Esophagus muscularis mucosa (tissue), 4 donors: ENCODE measurements around the gene NPVF. TPM values are rescaled to one million over a fixed set of nuclear protein-coding genes. Genes with fewer than 3 reads are reported as not detected.

ENCODE experiments used
- DNase-seq: peaks from one replicate; pipeline ENCODE4 v3.0.0-alpha.2; 2017; ENCODE audit errors: extremely low spot score
- H3K27ac ChIP-seq, 4 donors: fragments of 200-600 bp; sonication (generic); replicated peaks in 1 of 4; 1 replicate in 3 of 4; 2 replicates in 1 of 4; pipeline ENCODE4 v1.5.1; 2016 to 2019; ENCODE audit warnings: mild to moderate bottlenecking in 1 of 4
- H3K27me3 ChIP-seq, 4 donors: fragments of 200-600 bp; sonication (generic); one replicate each; pipeline versions ENCODE4 v1.5.1 to v1.6.0; 2016 to 2019
- H3K36me3 ChIP-seq, 4 donors: fragments of 200-600 bp; sonication (generic); one replicate each; pipeline ENCODE4 v1.5.1; 2016 to 2019
- H3K4me1 ChIP-seq, 4 donors: fragments of 200-600 bp; sonication (generic); one replicate each; pipeline ENCODE4 v1.5.1; 2016 to 2019
- H3K4me3 ChIP-seq, 4 donors: fragments of 200-600 bp; sonication (generic); 1 replicate in 2 of 4; 2 replicates in 2 of 4; pipeline ENCODE4 v1.5.1; 2016 to 2019; ENCODE audit warnings: mild to moderate bottlenecking in 4 of 4, moderate library complexity in 1 of 4
- H3K9me3 ChIP-seq, 4 donors: fragments of 200-600 bp; sonication (generic); 1 replicate in 3 of 4; 2 replicates in 1 of 4; pipeline ENCODE4 v1.5.1; 2016 to 2019
- EP300 ChIP-seq: sonication (generic); formaldehyde crosslinking; IDR thresholded peaks from one replicate; pipeline ENCODE4 v1.6.1; 2017; ENCODE audit warnings: antibody characterized with exemption
- POLR2A ChIP-seq: fragments of 450-650 bp; IDR thresholded peaks from one replicate; pipeline ENCODE4 v1.6.1; 2017; ENCODE audit warnings: antibody characterized with exemption, moderate library complexity, mild to moderate bottlenecking, low read depth
- POLR2AphosphoS5 ChIP-seq, 2 donors: sonication (generic); formaldehyde crosslinking; IDR thresholded peaks; one replicate each; pipeline ENCODE4 v1.6.1; 2017; ENCODE audit warnings: antibody characterized with exemption in 2 of 2
- WGBS: methylation state at CpG from one replicate; pipeline ENCODE4 v1.1.5; 2018; 5-methylcytosine and 5-hydroxymethylcytosine counted together
- intact Hi-C: fragments of 100-400 bp; cut with DNase I; formaldehyde crosslinking; loops from one replicate; pipeline ENCODE4 v1.15.1; 2023
- total RNA-seq, 4 donors: library from RNA; depleted of rRNA; stranded (reverse); fragments of >200 nt; gene quantifications; one replicate each; pipeline versions ENCODE4 v1.1.0 to v1.2.1, GENCODE V29; 2016
- TF ChIP-seq, protein P1 (sequence below), 3 experiments: fragments of 200-600 bp in 2 of 3; fragments of 450-650 bp in 1 of 3; sonication (generic) in 2 of 3; IDR thresholded peaks; one replicate each; pipeline ENCODE4 v1.5.1; 2017 to 2019; ENCODE audit warnings: antibody characterized with exemption in 3 of 3, mild to moderate bottlenecking in 2 of 3, moderate library complexity in 1 of 3

NPVF gene
- not detected for total RNA-seq

GRCh38 chr7:25228386-25228785, at the start of gene NPVF:
NPVF (minus strand) TSS chr7:25228486; CDS start chr7:25228439, 47 bp downstream.
- Histone ChIP-seq H3K4me1 (no peaks in the 10 kb centered on the region), H3K36me3 (no peaks in the 10 kb centered on the region), H3K27me3 (no peaks in the 10 kb centered on the region), H3K4me3 (no peak within 1 kb of the TSS), H3K27ac (no peak within 1 kb of the TSS), H3K9me3 (no peaks in the 10 kb centered on the region)
- 64% methylated on average over 1 of the region's 1 CpG for WGBS
- no peak for DNase-seq
- intact Hi-C loops, result no loop called here
- TF ChIP-seq POLR2A (no peak), POLR2AphosphoS5 (IDR thresholded peaks at IDR 0.05) (no peak), EP300 (no peak)
- TF ChIP-seq, protein P1, sequence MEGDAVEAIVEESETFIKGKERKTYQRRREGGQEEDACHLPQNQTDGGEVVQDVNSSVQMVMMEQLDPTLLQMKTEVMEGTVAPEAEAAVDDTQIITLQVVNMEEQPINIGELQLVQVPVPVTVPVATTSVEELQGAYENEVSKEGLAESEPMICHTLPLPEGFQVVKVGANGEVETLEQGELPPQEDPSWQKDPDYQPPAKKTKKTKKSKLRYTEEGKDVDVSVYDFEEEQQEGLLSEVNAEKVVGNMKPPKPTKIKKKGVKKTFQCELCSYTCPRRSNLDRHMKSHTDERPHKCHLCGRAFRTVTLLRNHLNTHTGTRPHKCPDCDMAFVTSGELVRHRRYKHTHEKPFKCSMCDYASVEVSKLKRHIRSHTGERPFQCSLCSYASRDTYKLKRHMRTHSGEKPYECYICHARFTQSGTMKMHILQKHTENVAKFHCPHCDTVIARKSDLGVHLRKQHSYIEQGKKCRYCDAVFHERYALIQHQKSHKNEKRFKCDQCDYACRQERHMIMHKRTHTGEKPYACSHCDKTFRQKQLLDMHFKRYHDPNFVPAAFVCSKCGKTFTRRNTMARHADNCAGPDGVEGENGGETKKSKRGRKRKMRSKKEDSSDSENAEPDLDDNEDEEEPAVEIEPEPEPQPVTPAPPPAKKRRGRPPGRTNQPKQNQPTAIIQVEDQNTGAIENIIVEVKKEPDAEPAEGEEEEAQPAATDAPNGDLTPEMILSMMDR (IDR thresholded peaks at IDR 0.05), result no peak

DNA sequence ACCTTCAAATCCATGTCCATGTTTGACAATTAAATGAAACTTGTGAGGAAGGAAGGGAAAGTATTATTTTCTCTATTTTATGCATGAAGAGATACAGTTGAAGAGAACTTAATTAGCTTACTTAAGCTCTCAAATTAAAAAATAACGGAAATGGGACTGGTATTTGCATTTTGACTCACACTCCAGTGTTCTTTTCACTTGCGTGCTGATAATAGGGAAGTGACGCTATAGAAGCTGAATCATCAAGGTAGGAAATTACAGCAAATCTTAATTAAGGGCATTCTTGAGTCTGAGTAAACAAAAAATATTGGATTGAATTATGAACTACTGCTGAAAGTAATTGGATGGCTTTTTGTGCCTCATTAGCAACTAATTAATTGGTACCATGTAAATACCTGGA, 44.0 kb upstream of the NPVF start:
- Histone ChIP-seq H3K9me3 (no peaks in the 10 kb centered on the region), H3K36me3 (no peaks in the 10 kb centered on the region), H3K4me3 (no peak overlapping the region), H3K4me1 (no peaks in the 10 kb centered on the region), H3K27me3 (no peaks in the 10 kb centered on the region), H3K27ac (no peak overlapping the region)
- TF ChIP-seq, protein P1 (IDR thresholded peaks at IDR 0.05), result no peak
- TF ChIP-seq POLR2AphosphoS5 (IDR thresholded peaks at IDR 0.05), result no peak
- no peak for TF ChIP-seq POLR2A
- no peak for TF ChIP-seq EP300
- no peak for DNase-seq
- intact Hi-C loops, result no loop called here
- WGBS, result 84% methylated on average over 3 of the region's 3 CpGs

DNA sequence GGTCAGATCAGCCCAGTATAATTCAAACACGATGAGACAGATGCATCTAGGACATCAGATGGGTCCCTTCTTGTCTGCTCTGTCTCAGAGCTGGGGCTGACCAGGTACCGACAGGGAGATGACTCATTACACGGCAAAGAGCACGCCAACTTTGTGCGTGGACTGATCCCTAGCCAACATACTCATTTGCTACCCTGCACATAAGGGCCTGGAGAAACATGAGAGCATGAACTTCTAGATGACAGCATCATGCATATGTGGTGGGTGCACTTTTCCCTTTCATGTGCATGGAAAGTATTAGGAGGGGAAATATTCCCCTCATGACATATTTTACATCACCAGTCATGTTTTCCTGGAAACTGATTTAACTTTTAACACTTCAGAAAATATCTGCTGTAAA, 35.1 kb upstream of the NPVF start:
- Histone ChIP-seq H3K9me3 (no peaks in the 10 kb centered on the region), H3K4me3 (no peak overlapping the region), H3K27ac (no peak overlapping the region), H3K27me3 (no peaks in the 10 kb centered on the region), H3K36me3 (no peaks in the 10 kb centered on the region), H3K4me1 (peaks cover 4 to 25% (median 24%) of the 10 kb centered on the region in 4 donors)
- intact Hi-C loops, result no loop called here
- DNase-seq, result no peak
- 93% methylated on average over 5 of the region's 5 CpGs for WGBS
- TF ChIP-seq POLR2AphosphoS5 (IDR thresholded peaks at IDR 0.05) (no peak), POLR2A (no peak), EP300 (no peak)
- TF ChIP-seq, protein P1 (IDR thresholded peaks at IDR 0.05), result no peak

DNA sequence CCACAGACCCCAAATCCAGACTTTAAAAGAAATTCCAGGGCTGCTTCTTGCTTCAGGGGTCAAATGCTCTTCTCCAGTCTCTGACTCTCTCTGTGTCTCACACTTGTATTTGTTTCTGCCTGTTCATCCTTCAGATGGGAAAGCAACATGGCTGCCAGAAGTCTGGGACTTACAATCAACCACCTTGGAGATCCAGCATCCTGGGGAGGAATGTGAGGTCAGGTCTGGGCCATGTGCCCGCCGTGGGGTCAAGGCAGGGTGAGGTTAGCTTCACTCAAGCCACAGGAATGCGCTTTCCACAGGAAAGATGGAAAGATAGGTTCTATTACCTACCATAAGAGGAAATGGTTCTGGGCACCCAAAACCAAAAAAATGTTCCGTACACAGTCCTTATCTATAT, 34.3 kb upstream of the NPVF start:
- WGBS, result 67% methylated on average over 4 of the region's 4 CpGs
- H3K9me3 ChIP-seq, result no peaks in the 10 kb centered on the region
- intact Hi-C loops, result no loop called here
- no peaks in the 10 kb centered on the region for H3K36me3 ChIP-seq
- DNase-seq, result no peak
- no peak overlapping the region for H3K27ac ChIP-seq
- H3K27me3 ChIP-seq, result no peaks in the 10 kb centered on the region
- H3K4me3 ChIP-seq, result no peak overlapping the region
- TF ChIP-seq POLR2A, result no peak
- no peak for TF ChIP-seq POLR2AphosphoS5 (IDR thresholded peaks at IDR 0.05)
- no peak for TF ChIP-seq EP300
- TF ChIP-seq, protein P1 (IDR thresholded peaks at IDR 0.05), result no peak
- peaks cover 4 to 25% (median 24%) of the 10 kb centered on the region in 4 donors for H3K4me1 ChIP-seq

- intact Hi-C loops, result no loop called here
- 62% methylated on average over 4 of the region's 4 CpGs for WGBS
- DNase-seq, result no peak
These were observed 33.4 kb upstream of the NPVF start for GRCh38 chr7:25261545-25262140.

More at GRCh38 chr7:25261545-25262140, 33.4 kb upstream of the NPVF start:
- Histone ChIP-seq H3K27ac (no peak overlapping the region), H3K4me3 (peak overlapping the region in 1 of 4 donors; percentile 1), H3K27me3 (no peaks in the 10 kb centered on the region), H3K9me3 (no peaks in the 10 kb centered on the region), H3K4me1 (peaks cover 4 to 25% (median 24%) of the 10 kb centered on the region in 4 donors), H3K36me3 (no peaks in the 10 kb centered on the region)
- TF ChIP-seq EP300 (no peak), POLR2AphosphoS5 (IDR thresholded peaks at IDR 0.05) (no peak)
- TF ChIP-seq, protein P1 (IDR thresholded peaks at IDR 0.05), result no peak
